ENCODE results near the gene MED13. TPM values are rescaled to one million over a fixed set of nuclear protein-coding genes. Genes with fewer than 3 reads are reported as not detected.
"Not testable (repeated sequence)": the region's sequence is repeated elsewhere in the genome, so short reads cannot be mapped to it uniquely, and the experiment has no call there.

Gene MED13
- total RNA-seq, 4 donors from 2014 or later: 24.3 to 69.0 (median 51.0) TPM

DNA sequence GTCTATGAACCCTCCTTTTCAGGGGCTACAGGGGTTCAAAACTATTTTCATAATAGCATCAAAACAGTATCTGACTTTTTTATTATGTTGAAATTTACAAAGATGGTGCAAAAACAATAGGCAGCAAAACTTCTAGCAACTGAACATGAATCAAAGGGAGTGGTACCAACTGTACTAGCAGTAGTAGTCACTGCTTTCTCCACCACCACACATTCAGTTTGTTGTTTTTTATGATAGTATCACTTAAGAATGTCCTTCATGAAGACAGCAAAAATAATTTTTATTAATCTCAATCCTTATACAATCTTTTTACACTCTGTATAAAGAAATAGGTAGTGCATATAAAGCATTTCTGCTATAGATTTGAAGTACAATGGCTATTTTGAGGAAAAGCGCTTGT is 47.6 kb downstream of the MED13 start:
- DNase-seq: no peak
- Histone ChIP-seq H3K36me3 (peaks cover 0 to 82% (median 8%) of the 10 kb centered on the region in 3 donors), H3K27me3 (no peaks in the 10 kb centered on the region), H3K9me3 (no peaks in the 10 kb centered on the region), H3K4me3 (no peak overlapping the region), H3K27ac (no peak overlapping the region), H3K4me1 (no peaks in the 10 kb centered on the region)
- intact Hi-C loops (cut with DNase I): no loop called here
- WGBS, 2 donors: 85 to 100% methylated on average over 1 of the region's 1 CpG
- TF ChIP-seq CTCF (IDR thresholded peaks at IDR 0.05) (no peak), POLR2A (IDR thresholded peaks at IDR 0.05) (no peak)

- H3K36me3 ChIP-seq: peaks cover 0 to 88% (median 14%) of the 10 kb centered on the region in 3 donors
- TF ChIP-seq POLR2A (IDR thresholded peaks at IDR 0.05): no peak
- no peak for TF ChIP-seq CTCF (IDR thresholded peaks at IDR 0.05)
- no peak overlapping the region for H3K27ac ChIP-seq
- H3K4me1 ChIP-seq: no peaks in the 10 kb centered on the region
- no peaks in the 10 kb centered on the region for H3K9me3 ChIP-seq
- WGBS, 2 donors: 100% methylated on average over 1 of the region's 1 CpG
- intact Hi-C loops (cut with DNase I): no loop called here
- H3K27me3 ChIP-seq: no peaks in the 10 kb centered on the region
- H3K4me3 ChIP-seq: no peak overlapping the region
- no peak for DNase-seq
Measured at GRCh38 chr17:62014526-62014925, 50.6 kb downstream of the MED13 start.

DNA sequence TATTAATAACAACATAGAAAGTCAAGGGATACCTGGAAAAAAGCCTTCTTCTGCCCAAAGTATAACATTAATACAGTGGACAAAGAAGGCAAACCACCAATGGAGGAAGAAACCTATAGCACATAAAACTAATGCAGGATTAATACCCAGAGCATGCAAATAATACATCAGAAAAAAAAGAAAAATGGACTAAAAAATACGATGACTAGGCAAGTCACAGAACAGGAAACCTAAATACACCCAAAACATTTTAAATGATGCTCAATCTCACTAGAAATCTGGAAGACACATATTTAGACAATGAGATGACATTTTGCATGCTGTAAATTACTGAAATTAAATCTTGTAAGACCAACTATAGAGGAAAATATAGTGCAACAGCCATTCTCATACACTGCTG is 55.9 kb downstream of the MED13 start:
- intact Hi-C loops (cut with DNase I): no loop called here
- WGBS, 2 donors: 52 to 79% methylated on average over 1 of the region's 1 CpG
- no peak for TF ChIP-seq POLR2A (IDR thresholded peaks at IDR 0.05)
- TF ChIP-seq CTCF (IDR thresholded peaks at IDR 0.05): no peak

DNA sequence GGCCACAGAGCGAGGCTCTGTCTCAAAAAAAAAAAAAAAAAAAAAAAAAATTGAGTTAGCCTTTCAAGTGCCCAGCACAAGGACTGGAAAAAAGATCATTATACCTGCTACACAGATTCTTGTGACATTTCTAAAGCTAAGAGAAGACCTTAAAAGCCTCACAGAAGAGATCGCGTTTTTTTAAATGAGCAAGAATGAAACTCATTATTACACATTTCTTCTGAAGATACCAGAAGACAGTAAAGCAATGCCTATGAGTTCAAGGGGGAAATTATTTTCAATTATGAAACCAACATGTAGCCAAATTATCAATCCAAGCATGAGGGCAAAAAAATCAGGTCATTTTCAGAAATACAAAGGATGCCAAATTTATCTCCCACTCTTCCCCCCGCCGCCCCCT is 56.8 kb downstream of the MED13 start:
- Histone ChIP-seq H3K9me3 (no peaks in the 10 kb centered on the region), H3K27ac (no peak overlapping the region), H3K27me3 (no peaks in the 10 kb centered on the region), H3K4me3 (no peak overlapping the region), H3K4me1 (peaks cover 0 to 15% (median 0%) of the 10 kb centered on the region in 3 donors), H3K36me3 (peaks cover 0 to 97% (median 17%) of the 10 kb centered on the region in 3 donors)
- no peak for TF ChIP-seq POLR2A (IDR thresholded peaks at IDR 0.05)
- TF ChIP-seq CTCF (IDR thresholded peaks at IDR 0.05): no peak
- DNase-seq: no peak
- WGBS, 2 donors: 71 to 91% methylated on average over 4 to 5 of the region's 5 CpGs
- intact Hi-C loops (cut with DNase I): no loop called here

More for the DNA sequence above, 55.9 kb downstream of the MED13 start:
- Histone ChIP-seq H3K27ac (no peak overlapping the region), H3K36me3 (peaks cover 0 to 100% (median 17%) of the 10 kb centered on the region in 3 donors), H3K4me1 (peaks cover 0 to 7% (median 0%) of the 10 kb centered on the region in 3 donors), H3K4me3 (no peak overlapping the region), H3K9me3 (no peaks in the 10 kb centered on the region), H3K27me3 (no peaks in the 10 kb centered on the region)
- DNase-seq: no peak

- peaks cover 0 to 84% (median 4%) of the 10 kb centered on the region in 3 donors for H3K36me3 ChIP-seq
- intact Hi-C loops (cut with DNase I): no loop called here
- no peak overlapping the region for H3K4me3 ChIP-seq
Measured at GRCh38 chr17:62004388-62004787, 60.7 kb downstream of the MED13 start.

DNA sequence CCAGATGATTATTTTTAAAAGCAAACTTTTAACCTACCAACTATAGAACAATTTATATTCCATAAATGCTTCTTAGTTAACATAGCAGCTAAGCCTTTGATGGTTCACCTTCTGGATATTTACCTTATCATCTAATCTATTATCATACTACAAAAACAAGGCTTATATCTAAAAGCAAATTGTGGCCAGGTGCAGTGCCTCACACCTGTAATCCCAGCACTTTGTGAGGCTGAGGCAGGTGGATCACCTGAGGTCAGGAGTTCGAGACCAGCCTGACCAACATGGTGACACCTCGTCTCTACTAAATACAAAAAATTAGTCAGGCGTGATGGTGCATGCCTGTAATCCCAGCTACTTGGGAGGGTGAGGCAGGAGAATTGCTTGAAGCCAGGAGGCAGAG is 61.9 kb downstream of the MED13 start:
- DNase-seq; H3K27me3 ChIP-seq; H3K9me3 ChIP-seq; intact Hi-C loops (cut with DNase I); H3K4me3 ChIP-seq; H3K27ac ChIP-seq: not testable (repeated sequence)
- WGBS, 2 donors: 62 to 81% methylated on average over 3 of the region's 3 CpGs
- H3K4me1 ChIP-seq: peaks cover 0 to 12% (median 0%) of the 10 kb centered on the region in 3 donors
- peaks cover 0 to 79% (median 4%) of the 10 kb centered on the region in 3 donors for H3K36me3 ChIP-seq

More at GRCh38 chr17:62004388-62004787, 60.7 kb downstream of the MED13 start:
- Histone ChIP-seq H3K4me1 (peaks cover 0 to 14% (median 0%) of the 10 kb centered on the region in 3 donors), H3K9me3 (no peaks in the 10 kb centered on the region), H3K27me3 (no peaks in the 10 kb centered on the region), H3K27ac (no peak overlapping the region)
- no peak for DNase-seq
- TF ChIP-seq POLR2A (IDR thresholded peaks at IDR 0.05): no peak
- no peak for TF ChIP-seq CTCF (IDR thresholded peaks at IDR 0.05)

Measured in esophagus squamous epithelium (tissue), 5 donors.